ENCODE data around the gene RETREG3.

- TF ChIP-seq, protein P1, sequence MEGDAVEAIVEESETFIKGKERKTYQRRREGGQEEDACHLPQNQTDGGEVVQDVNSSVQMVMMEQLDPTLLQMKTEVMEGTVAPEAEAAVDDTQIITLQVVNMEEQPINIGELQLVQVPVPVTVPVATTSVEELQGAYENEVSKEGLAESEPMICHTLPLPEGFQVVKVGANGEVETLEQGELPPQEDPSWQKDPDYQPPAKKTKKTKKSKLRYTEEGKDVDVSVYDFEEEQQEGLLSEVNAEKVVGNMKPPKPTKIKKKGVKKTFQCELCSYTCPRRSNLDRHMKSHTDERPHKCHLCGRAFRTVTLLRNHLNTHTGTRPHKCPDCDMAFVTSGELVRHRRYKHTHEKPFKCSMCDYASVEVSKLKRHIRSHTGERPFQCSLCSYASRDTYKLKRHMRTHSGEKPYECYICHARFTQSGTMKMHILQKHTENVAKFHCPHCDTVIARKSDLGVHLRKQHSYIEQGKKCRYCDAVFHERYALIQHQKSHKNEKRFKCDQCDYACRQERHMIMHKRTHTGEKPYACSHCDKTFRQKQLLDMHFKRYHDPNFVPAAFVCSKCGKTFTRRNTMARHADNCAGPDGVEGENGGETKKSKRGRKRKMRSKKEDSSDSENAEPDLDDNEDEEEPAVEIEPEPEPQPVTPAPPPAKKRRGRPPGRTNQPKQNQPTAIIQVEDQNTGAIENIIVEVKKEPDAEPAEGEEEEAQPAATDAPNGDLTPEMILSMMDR (conservative IDR thresholded peaks at IDR 0.05; ENCODE audit: low read length), result no peak
- no peak for TF ChIP-seq EZH2phosphoT487 (IDR thresholded peaks at IDR 0.05; ENCODE audit: borderline replicate concordance, low read depth, low read length)
Measured at GRCh38 chr17:42553161-42553818, 55.9 kb downstream of the RETREG3 start.

Data from OCI-LY7 (cell line).